Stomach (tissue), 9 donors: ENCODE measurements around the gene GPR176. TPM values are rescaled to one million over a fixed set of nuclear protein-coding genes. Genes with fewer than 3 reads are reported as not detected.
A peak's percentile ranks its signal among the peaks of the same experiment; 100 is the strongest.
"Not testable (repeated sequence)": the region's sequence is repeated elsewhere in the genome, so short reads cannot be mapped to it uniquely, and the experiment has no call there.

Experiments
- DNase-seq, 2 donors: peaks; one replicate each; pipeline versions ENCODE4 v3.0.0 to v3.0.0-alpha.2; 2013 to 2019
- H3K27ac ChIP-seq, 5 donors: fragments of 200-600 bp in 4 of 5; sonication (generic) in 4 of 5; one replicate each; pipeline ENCODE4 v1.5.1; 2013 to 2019; ENCODE audit warnings: mild to moderate bottlenecking in 1 of 5, moderate library complexity in 1 of 5
- H3K27me3 ChIP-seq, 3 donors: fragments of 200-600 bp; sonication (generic); one replicate each; pipeline ENCODE4 v1.5.1; 2017 to 2019; ENCODE audit warnings: mixed run types in 1 of 3
- H3K36me3 ChIP-seq, 4 donors: fragments of 200-600 bp; sonication (generic); 1 replicate in 3 of 4; 2 replicates in 1 of 4; pipeline ENCODE4 v1.5.1; 2016 to 2019
- H3K4me1 ChIP-seq, 4 donors: fragments of 200-600 bp; sonication (generic); one replicate each; pipeline ENCODE4 v1.5.1; 2016 to 2019
- H3K4me3 ChIP-seq, 4 donors: fragments of 200-600 bp; sonication (generic) in 3 of 4; one replicate each; pipeline ENCODE4 v1.5.1; 2016 to 2019; ENCODE audit warnings: mild to moderate bottlenecking in 1 of 4
- H3K9me3 ChIP-seq, 4 donors: fragments of 200-600 bp; sonication (generic); one replicate each; pipeline ENCODE4 v1.5.1; 2016 to 2019
- CTCF ChIP-seq, 7 experiments: fragments of 450-650 bp in 4 of 7; fragments of 200-600 bp in 3 of 7; sonication (generic) in 3 of 7; IDR thresholded peaks; one replicate each; pipeline ENCODE4 v1.5.1; 2016 to 2019; ENCODE audit warnings: antibody characterized with exemption in 7 of 7, control low read depth in 2 of 7, mild to moderate bottlenecking in 1 of 7
- EP300 ChIP-seq: sonication (generic); formaldehyde crosslinking; IDR thresholded peaks from one replicate; pipeline ENCODE4 v1.6.1; 2017; ENCODE audit warnings: antibody characterized with exemption
- POLR2A ChIP-seq, 4 donors: fragments of 450-650 bp; IDR thresholded peaks; one replicate each; pipeline ENCODE4 v1.6.1; 2016; ENCODE audit warnings: antibody characterized with exemption in 4 of 4, control low read depth in 2 of 4, mild to moderate bottlenecking in 1 of 4, moderate library complexity in 1 of 4
- POLR2AphosphoS5 ChIP-seq, 3 donors: sonication (generic); formaldehyde crosslinking; IDR thresholded peaks; one replicate each; pipeline ENCODE4 v1.6.1; 2016; ENCODE audit warnings: antibody characterized with exemption in 3 of 3
- WGBS, 5 donors: extraction: QIAGEN DNeasy Blood & Tissue Kit in 3 of 5; methylation state at CpG; one replicate each; pipeline versions ENCODE4 v1.1.5 to v1.1.7; 2013 to 2018; 5-methylcytosine and 5-hydroxymethylcytosine counted together
- intact Hi-C: fragments of 100-400 bp; cut with DNase I; formaldehyde crosslinking; loops from one replicate; pipeline ENCODE4 v1.15.1; 2023; ENCODE audit warnings: low total_unique reads
- polyA plus RNA-seq, 3 donors: library from polyadenylated mRNA; stranded (reverse); fragments of 200-250 nt; gene quantifications; one replicate each; pipeline ENCODE4 v1.2.3, GENCODE V29; 2013
- total RNA-seq, 5 donors: library from RNA; depleted of rRNA; stranded (reverse); fragments of >200 nt; gene quantifications; one replicate each; pipeline versions ENCODE4 v1.1.0 to v1.2.3, GENCODE V29; 2014 to 2016
- donor health status: healthy with polysubstance abuse.
- donor health status: Bipolar disorder and iron deficiency.
- donor health status: healthy.

Gene GPR176
- total and polyA plus RNA-seq, 8 donors: 0.29 to 10.1 (median 1.3) TPM; not detected in 1

- no peak for TF ChIP-seq POLR2A (IDR thresholded peaks at IDR 0.05)
- no peak for TF ChIP-seq EP300
- no peak for TF ChIP-seq CTCF (IDR thresholded peaks at IDR 0.05)
- TF ChIP-seq POLR2AphosphoS5 (IDR thresholded peaks at IDR 0.05): no peak
- no peaks in the 10 kb centered on the region for H3K9me3 ChIP-seq
- H3K4me1 ChIP-seq: peaks cover 0 to 7% (median 0%) of the 10 kb centered on the region in 4 donors
- intact Hi-C loops: no loop called here
- no peak overlapping the region for H3K27ac ChIP-seq
- H3K4me3 ChIP-seq: no peak overlapping the region
- H3K36me3 ChIP-seq: no peaks in the 10 kb centered on the region
- no peaks in the 10 kb centered on the region for H3K27me3 ChIP-seq
- 83 to 97% (median 89%) methylated on average over 2 of the region's 2 CpGs for WGBS, 5 donors
- DNase-seq: no peak
Measured at GRCh38 chr15:39823634-39824033, 96.4 kb downstream of the GPR176 start.

GRCh38 chr15:39820050-39820602, 99.9 kb downstream of the GPR176 start:
- Histone ChIP-seq H3K4me1 (peaks cover 0 to 9% (median 4%) of the 10 kb centered on the region in 4 donors), H3K27me3 (no peaks in the 10 kb centered on the region), H3K36me3 (no peaks in the 10 kb centered on the region), H3K27ac (no peak overlapping the region), H3K9me3 (no peaks in the 10 kb centered on the region), H3K4me3 (no peak overlapping the region)
- intact Hi-C loops: no loop called here
- DNase-seq: peak in 1 of 2 donors; percentile 19
- TF ChIP-seq POLR2A (IDR thresholded peaks at IDR 0.05) (no peak), EP300 (no peak), CTCF (IDR thresholded peaks at IDR 0.05) (no peak), POLR2AphosphoS5 (IDR thresholded peaks at IDR 0.05) (no peak)
- WGBS, 5 donors: 46 to 67% (median 54%) methylated on average over 3 of the region's 3 CpGs

- intact Hi-C loops: no loop called here
- no peak for DNase-seq
- peaks cover 0 to 9% (median 4%) of the 10 kb centered on the region in 4 donors for H3K4me1 ChIP-seq
- H3K27me3 ChIP-seq: no peaks in the 10 kb centered on the region
- no peaks in the 10 kb centered on the region for H3K9me3 ChIP-seq
- WGBS, 5 donors: 85 to 90% (median 89%) methylated on average over 3 of the region's 3 CpGs
- no peaks in the 10 kb centered on the region for H3K36me3 ChIP-seq
- TF ChIP-seq POLR2AphosphoS5 (IDR thresholded peaks at IDR 0.05): no peak
- TF ChIP-seq CTCF (IDR thresholded peaks at IDR 0.05): no peak
- no peak for TF ChIP-seq EP300
- no peak for TF ChIP-seq POLR2A (IDR thresholded peaks at IDR 0.05)
- H3K4me3 ChIP-seq: no peak overlapping the region
- H3K27ac ChIP-seq: no peak overlapping the region
Measured at GRCh38 chr15:39819533-39819932, 100.5 kb downstream of the GPR176 start.

GRCh38 chr15:39817892-39818291, 102.2 kb downstream of the GPR176 start:
- no peak overlapping the region for H3K4me3 ChIP-seq
- DNase-seq: no peak
- no peaks in the 10 kb centered on the region for H3K9me3 ChIP-seq
- H3K27me3 ChIP-seq: no peaks in the 10 kb centered on the region
- intact Hi-C loops: no loop called here
- peaks cover 0 to 9% (median 4%) of the 10 kb centered on the region in 4 donors for H3K4me1 ChIP-seq
- no peak overlapping the region for H3K27ac ChIP-seq
- TF ChIP-seq POLR2AphosphoS5 (IDR thresholded peaks at IDR 0.05): no peak
- no peaks in the 10 kb centered on the region for H3K36me3 ChIP-seq

GRCh38 chr15:39814489-39814888, 105.6 kb downstream of the GPR176 start:
- no peak for DNase-seq
- Histone ChIP-seq H3K36me3 (no peaks in the 10 kb centered on the region), H3K27ac (no peak overlapping the region), H3K27me3 (no peaks in the 10 kb centered on the region), H3K9me3 (no peaks in the 10 kb centered on the region), H3K4me3 (no peak overlapping the region), H3K4me1 (peaks cover 0 to 9% (median 4%) of the 10 kb centered on the region in 4 donors)
- WGBS, 5 donors: 82 to 96% (median 88%) methylated on average over 1 of the region's 1 CpG
- intact Hi-C loops: no loop called here
- TF ChIP-seq POLR2A (IDR thresholded peaks at IDR 0.05) (no peak), CTCF (IDR thresholded peaks at IDR 0.05) (no peak), POLR2AphosphoS5 (IDR thresholded peaks at IDR 0.05) (no peak), EP300 (no peak)

GRCh38 chr15:39812651-39813050, 107.4 kb downstream of the GPR176 start:
- 95 to 98% (median 98%) methylated on average over 3 of the region's 3 CpGs for WGBS, 5 donors
- H3K9me3 ChIP-seq, DNase-seq, H3K27ac ChIP-seq, H3K27me3 ChIP-seq, H3K4me3 ChIP-seq, H3K36me3 ChIP-seq, intact Hi-C loops, H3K4me1 ChIP-seq: not testable (repeated sequence)
